Bronchial epithelial cell (primary cell): ENCODE data around the gene LCN6. TPM values are rescaled to one million over a fixed set of nuclear protein-coding genes. Genes with fewer than 3 reads are reported as not detected.

Source experiments
- DNase-seq: peaks from one replicate; pipeline ENCODE4 v3.0.0-alpha.2; 2010; ENCODE audit warnings: low read depth
- FAIRE-seq: peaks from 2 replicates; lab custom pipeline; 2011; peaks lifted over from hg19 to GRCh38; lab: Jason Lieb, UNC
- H3K27me3 ChIP-seq: 2 replicates; pipeline ENCODE4 v1.5.1; 2011; ENCODE audit warnings: low read length; ENCODE audit not compliant: control insufficient read depth, insufficient read depth
- H3K36me3 ChIP-seq: 2 replicates; pipeline ENCODE4 v1.5.1; 2011; ENCODE audit warnings: low read length; ENCODE audit not compliant: control insufficient read depth, insufficient read depth
- H3K4me3 ChIP-seq: 2 replicates; pipeline ENCODE4 v1.5.1; 2011; ENCODE audit warnings: mild to moderate bottlenecking, low read depth, low read length, control low read depth
- CTCF ChIP-seq: IDR thresholded peaks from 2 replicates; pipeline ENCODE4 v1.5.1; 2011; ENCODE audit warnings: mild to moderate bottlenecking, moderate library complexity, low read length, control low read depth, inconsistent platforms; ENCODE audit not compliant: insufficient read depth, severe bottlenecking
- total RNA-seq: library from RNA; depleted of rRNA; stranded (reverse); fragments of >200 nt; gene quantifications from 2 replicates; pipeline ENCODE4 v1.2.1, GENCODE V29; 2014

The LCN6 gene
- total RNA-seq, 1 donor from 2014 or later, result not detected

DNA sequence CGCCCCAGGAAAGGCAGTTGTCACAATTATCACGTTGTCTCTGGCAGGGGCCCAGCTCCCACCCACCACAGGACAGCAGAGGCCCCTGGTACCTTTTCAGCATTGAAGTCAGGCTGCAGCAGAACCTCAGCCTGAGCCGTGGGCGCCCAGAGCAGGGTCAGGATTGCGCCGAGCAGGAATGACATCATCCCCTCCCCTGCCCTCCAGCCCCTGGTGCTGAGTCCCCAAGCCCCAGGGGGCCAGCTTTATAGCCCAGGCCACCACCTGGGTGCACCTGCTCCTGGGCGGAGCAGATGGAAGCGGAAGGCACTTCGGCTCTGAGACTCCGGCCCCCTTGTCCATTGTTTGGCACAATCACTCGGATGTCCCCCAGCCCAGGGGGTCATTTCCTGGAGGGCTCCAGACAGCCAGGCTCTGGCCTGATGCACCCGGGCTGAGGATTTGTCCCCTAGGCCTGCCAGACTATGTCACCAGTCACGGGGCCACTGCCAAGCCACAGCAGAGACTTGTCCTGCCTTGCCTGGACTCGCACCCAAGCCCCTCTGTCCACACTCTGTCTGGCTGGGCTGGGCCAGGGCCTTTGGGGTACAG is 16.1 kb upstream of the LCN6 start, which contains the start of gene LCN15:
Gene LCN15 (minus strand): TSS at position 218 of the 591 bp plus-strand sequence. CDS start 30 bp downstream, at position 188.
- no peak for TF ChIP-seq CTCF
- H3K36me3 ChIP-seq, result no peaks in the 10 kb centered on the region
- FAIRE-seq (no peak), DNase-seq (no peak)
- peaks cover 9% of the 10 kb centered on the region for H3K27me3 ChIP-seq
- no peak within 1 kb of the TSS for H3K4me3 ChIP-seq

- peaks cover 9% of the 10 kb centered on the region for H3K27me3 ChIP-seq
- FAIRE-seq, result no peak
These were observed 15.3 kb upstream of the LCN6 start for GRCh38 chr9:136763649-136764035.

DNA sequence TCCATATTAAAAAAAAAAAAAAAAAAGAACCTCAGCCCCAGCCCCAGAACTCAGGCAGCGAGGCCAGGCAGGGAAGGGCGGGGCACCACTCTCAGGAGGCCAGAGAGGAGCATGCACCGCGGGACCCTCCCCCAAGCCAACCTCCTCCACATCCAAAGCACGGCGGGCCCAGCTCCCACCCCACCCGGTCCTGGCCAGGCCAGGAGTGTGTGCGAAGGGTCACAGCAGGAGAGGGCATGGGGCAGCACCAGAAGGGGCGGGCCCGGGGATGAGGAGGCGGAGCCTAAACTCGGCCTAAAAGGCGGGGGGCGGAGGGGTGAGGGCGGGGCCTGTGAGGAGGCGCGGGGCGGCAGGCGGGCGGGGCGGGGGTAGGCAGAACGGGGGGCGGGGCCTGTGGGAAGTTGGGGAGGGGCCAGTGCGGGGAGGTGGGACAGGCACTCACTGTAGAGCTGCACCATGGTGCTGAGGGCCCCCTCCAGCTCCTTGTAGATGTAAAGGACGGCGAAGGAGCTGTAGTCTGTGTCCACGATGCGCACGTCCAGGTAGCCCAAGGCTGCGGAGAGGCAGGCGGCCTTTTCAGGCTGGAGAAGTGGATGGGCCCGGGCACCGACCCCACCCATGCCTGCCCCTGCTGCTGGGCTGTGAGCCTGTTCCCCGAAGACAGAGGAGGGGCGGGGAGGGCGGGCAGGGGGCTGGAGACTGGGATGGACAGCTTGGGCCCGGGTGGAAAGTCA is 14.8 kb upstream of the LCN6 start:
- DNase-seq, result no peak

More at GRCh38 chr9:136763649-136764035, 15.3 kb upstream of the LCN6 start:
- no peak for TF ChIP-seq CTCF
- DNase-seq, result no peak
- Histone ChIP-seq H3K36me3 (no peaks in the 10 kb centered on the region), H3K4me3 (no peak overlapping the region)

DNA sequence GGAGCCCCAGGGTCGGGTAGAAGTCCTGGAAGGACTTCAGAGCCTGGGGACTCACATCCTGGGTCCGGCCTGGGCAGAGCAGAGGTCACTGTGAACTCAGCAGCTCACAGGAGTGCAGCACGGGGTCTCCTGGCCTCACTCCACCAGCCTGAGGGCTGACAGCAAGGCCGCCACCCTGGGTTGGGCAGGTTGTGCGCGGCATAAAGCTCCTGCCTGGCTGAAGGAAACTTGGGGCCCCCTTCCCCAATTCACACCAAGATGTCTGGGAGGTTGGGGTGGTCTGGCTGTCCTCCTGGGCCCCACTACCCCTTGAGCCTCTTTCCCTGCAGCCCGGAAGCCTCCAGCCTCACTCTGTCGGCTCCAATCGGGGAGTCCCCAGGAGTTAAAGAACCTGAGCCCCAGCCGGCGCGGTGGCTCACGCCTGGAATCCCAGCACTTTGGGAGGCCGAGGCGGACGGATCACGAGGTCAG is 13.9 kb upstream of the LCN6 start:
- TF ChIP-seq CTCF, result no peak
- H3K4me3 ChIP-seq, result no peak overlapping the region
- DNase-seq (no peak), FAIRE-seq (no peak)
- H3K27me3 ChIP-seq, result peaks cover 3% of the 10 kb centered on the region
- no peaks in the 10 kb centered on the region for H3K36me3 ChIP-seq

More for the DNA sequence above, 14.8 kb upstream of the LCN6 start:
- Histone ChIP-seq H3K36me3 (no peaks in the 10 kb centered on the region), H3K27me3 (peaks cover 8% of the 10 kb centered on the region), H3K4me3 (no peak overlapping the region)
- FAIRE-seq, result no peak
- no peak for TF ChIP-seq CTCF

DNA sequence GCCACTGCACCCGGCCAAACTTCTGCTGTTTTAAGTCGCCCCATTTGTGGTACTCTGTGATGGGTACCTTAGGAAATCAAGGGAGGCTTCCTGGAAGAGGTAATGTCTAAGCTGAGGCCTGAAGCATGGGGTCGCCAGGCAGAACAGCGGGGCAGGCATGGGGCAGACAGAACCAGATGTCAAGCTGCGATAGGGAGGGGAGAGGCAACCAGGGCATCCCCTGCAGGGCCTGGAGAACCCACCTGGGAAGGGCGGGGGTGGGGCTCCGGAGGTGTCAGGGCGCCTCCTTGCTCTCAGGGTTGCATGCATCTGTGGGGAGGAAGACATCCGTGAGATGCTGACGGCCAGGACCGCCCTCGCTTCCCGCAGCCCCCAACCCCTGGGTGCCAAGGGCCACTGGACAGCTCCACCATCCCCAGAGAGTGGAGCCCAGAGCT is 13.2 kb upstream of the LCN6 start:
- peaks cover 3% of the 10 kb centered on the region for H3K27me3 ChIP-seq
- no peak for TF ChIP-seq CTCF
- no peak for FAIRE-seq

More for the DNA sequence above, 13.2 kb upstream of the LCN6 start:
- DNase-seq, result no peak
- no peaks in the 10 kb centered on the region for H3K36me3 ChIP-seq
- H3K4me3 ChIP-seq, result no peak overlapping the region
